ENCODE measurements around the gene IBTK.
A peak's percentile ranks its signal among the peaks of the same experiment; 100 is the strongest.

Gene IBTK

GRCh38 chr6:82249381-82250253 is 2.1 kb upstream of the IBTK start:
- Histone ChIP-seq H3K4me2 (ENCODE audit: low read length) (no peak overlapping the region), H3K79me2 (ENCODE audit: insufficient read depth, low read length) (peaks cover 25% of the 10 kb centered on the region), H3K4me3 (ENCODE audit: low read depth, low read length, poor library complexity, severe bottlenecking) (no peak overlapping the region), H3K27me3 (ENCODE audit: insufficient read depth, low read length) (no peaks in the 10 kb centered on the region), H3K9me3 (ENCODE audit: low read length) (no peaks in the 10 kb centered on the region), H3K36me3 (ENCODE audit: insufficient read depth, low read length) (no peaks in the 10 kb centered on the region), H3F3A (ENCODE audit: insufficient read depth, low read length) (no peaks in the 10 kb centered on the region), H3K9ac (ENCODE audit: low read length) (no peak overlapping the region), H3K27ac (ENCODE audit: low read depth, low read length, poor library complexity, severe bottlenecking) (no peak overlapping the region), H3K9me2 (ENCODE audit: low read depth, low read length) (no peaks in the 10 kb centered on the region), H3K4me1 (ENCODE audit: insufficient read depth, low read length, severe bottlenecking) (peaks cover 32% of the 10 kb centered on the region), H4K20me1 (ENCODE audit: insufficient read depth, low read length) (no peaks in the 10 kb centered on the region), H2AFZ (ENCODE audit: low read length) (no peak overlapping the region)
- TF ChIP-seq, protein P1, sequence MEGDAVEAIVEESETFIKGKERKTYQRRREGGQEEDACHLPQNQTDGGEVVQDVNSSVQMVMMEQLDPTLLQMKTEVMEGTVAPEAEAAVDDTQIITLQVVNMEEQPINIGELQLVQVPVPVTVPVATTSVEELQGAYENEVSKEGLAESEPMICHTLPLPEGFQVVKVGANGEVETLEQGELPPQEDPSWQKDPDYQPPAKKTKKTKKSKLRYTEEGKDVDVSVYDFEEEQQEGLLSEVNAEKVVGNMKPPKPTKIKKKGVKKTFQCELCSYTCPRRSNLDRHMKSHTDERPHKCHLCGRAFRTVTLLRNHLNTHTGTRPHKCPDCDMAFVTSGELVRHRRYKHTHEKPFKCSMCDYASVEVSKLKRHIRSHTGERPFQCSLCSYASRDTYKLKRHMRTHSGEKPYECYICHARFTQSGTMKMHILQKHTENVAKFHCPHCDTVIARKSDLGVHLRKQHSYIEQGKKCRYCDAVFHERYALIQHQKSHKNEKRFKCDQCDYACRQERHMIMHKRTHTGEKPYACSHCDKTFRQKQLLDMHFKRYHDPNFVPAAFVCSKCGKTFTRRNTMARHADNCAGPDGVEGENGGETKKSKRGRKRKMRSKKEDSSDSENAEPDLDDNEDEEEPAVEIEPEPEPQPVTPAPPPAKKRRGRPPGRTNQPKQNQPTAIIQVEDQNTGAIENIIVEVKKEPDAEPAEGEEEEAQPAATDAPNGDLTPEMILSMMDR (IDR thresholded peaks at IDR 0.05; ENCODE audit: low read length) = no peak
- no peak for TF ChIP-seq EZH2 (IDR thresholded peaks at IDR 0.05; ENCODE audit: borderline replicate concordance, low read length)

- peak overlapping the region; percentile 90; the same call in 1 of the 2 replicates for H3K9ac ChIP-seq (ENCODE audit: low read length)
- H2AFZ ChIP-seq (ENCODE audit: low read length) = peak overlapping the region; percentile 96
Measured at GRCh38 chr6:82248273-82248735, 760 bp upstream of the IBTK start.

DNA sequence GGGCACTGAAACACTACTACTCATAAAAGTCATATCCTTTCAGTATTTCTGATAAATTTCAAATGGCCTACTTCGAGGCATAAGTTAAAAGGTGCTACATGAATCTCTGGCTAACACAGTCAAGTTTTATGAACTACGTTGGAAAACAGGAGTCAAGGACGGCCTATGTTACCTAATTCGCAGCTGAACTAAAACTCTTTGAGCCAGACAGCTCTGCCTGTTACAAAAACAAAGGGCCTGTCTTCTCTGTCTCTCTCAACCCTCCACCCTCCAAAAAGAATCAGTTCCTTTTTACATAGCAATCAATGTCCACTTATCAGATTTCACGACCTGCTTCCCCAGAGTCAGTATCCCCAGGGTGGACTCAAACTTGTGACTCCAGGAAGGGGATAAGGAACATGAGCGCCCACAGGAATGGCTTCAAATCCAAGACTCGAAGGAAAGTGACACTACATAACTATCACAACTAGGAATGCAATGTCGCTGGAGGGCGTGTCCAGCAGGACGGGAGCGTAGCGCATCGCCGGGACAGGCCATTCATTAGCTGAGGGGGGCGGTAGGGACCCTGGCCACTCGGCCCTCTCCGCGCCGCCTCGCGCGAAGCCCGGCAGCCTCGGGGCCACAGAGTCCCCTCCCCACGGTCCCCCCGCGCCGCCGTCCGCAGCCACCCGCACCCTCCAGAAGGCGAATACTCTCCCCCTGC is 591 bp downstream of the IBTK start:
- no peak for TF ChIP-seq EZH2 (IDR thresholded peaks at IDR 0.05; ENCODE audit: borderline replicate concordance, low read length)
- TF ChIP-seq, protein P1 (IDR thresholded peaks at IDR 0.05; ENCODE audit: low read length) = no peak
- Histone ChIP-seq H4K20me1 (ENCODE audit: insufficient read depth, low read length) (no peaks in the 10 kb centered on the region), H3K4me1 (ENCODE audit: insufficient read depth, low read length, severe bottlenecking) (peaks cover 32% of the 10 kb centered on the region), H3K9me2 (ENCODE audit: low read depth, low read length) (no peaks in the 10 kb centered on the region), H3K4me2 (ENCODE audit: low read length) (peak overlapping the region; percentile 87), H3K9ac (ENCODE audit: low read length) (peak overlapping the region; percentile 90), H3K27ac (ENCODE audit: low read depth, low read length, poor library complexity, severe bottlenecking) (peak overlapping the region; percentile 25), H3K27me3 (ENCODE audit: insufficient read depth, low read length) (no peaks in the 10 kb centered on the region), H3K4me3 (ENCODE audit: low read depth, low read length, poor library complexity, severe bottlenecking) (peak overlapping the region; percentile 92), H3K79me2 (ENCODE audit: insufficient read depth, low read length) (peaks cover 37% of the 10 kb centered on the region), H2AFZ (ENCODE audit: low read length) (peak overlapping the region; percentile 31; the same call in 1 of the 2 replicates), H3F3A (ENCODE audit: insufficient read depth, low read length) (no peaks in the 10 kb centered on the region), H3K9me3 (ENCODE audit: low read length) (no peaks in the 10 kb centered on the region), H3K36me3 (ENCODE audit: insufficient read depth, low read length) (no peaks in the 10 kb centered on the region; the same call in 1 of the 2 replicates)

More at GRCh38 chr6:82248273-82248735, 760 bp upstream of the IBTK start:
- Histone ChIP-seq H3K9me3 (ENCODE audit: low read length) (no peaks in the 10 kb centered on the region), H3K9me2 (ENCODE audit: low read depth, low read length) (no peaks in the 10 kb centered on the region), H3K27ac (ENCODE audit: low read depth, low read length, poor library complexity, severe bottlenecking) (no peak overlapping the region), H3K27me3 (ENCODE audit: insufficient read depth, low read length) (no peaks in the 10 kb centered on the region), H4K20me1 (ENCODE audit: insufficient read depth, low read length) (no peaks in the 10 kb centered on the region), H3K4me1 (ENCODE audit: insufficient read depth, low read length, severe bottlenecking) (peaks cover 32% of the 10 kb centered on the region), H3K4me2 (ENCODE audit: low read length) (peak overlapping the region; percentile 87), H3K36me3 (ENCODE audit: insufficient read depth, low read length) (no peaks in the 10 kb centered on the region), H3F3A (ENCODE audit: insufficient read depth, low read length) (no peaks in the 10 kb centered on the region), H3K79me2 (ENCODE audit: insufficient read depth, low read length) (peaks cover 34% of the 10 kb centered on the region), H3K4me3 (ENCODE audit: low read depth, low read length, poor library complexity, severe bottlenecking) (peak overlapping the region; percentile 92)
- TF ChIP-seq EZH2 (IDR thresholded peaks at IDR 0.05; ENCODE audit: borderline replicate concordance, low read length) = no peak
- TF ChIP-seq, protein P1 (IDR thresholded peaks at IDR 0.05; ENCODE audit: low read length) = no peak

All from OCI-LY1 (cell line).